GM21786 (cell line): ENCODE measurements around the gene CACNB3.
"Not testable (repeated sequence)": the region's sequence is repeated elsewhere in the genome, so short reads cannot be mapped to it uniquely, and the experiment has no call there.

Experiments used
- ATAC-seq: cut with Tn5 transposase; IDR thresholded peaks from one replicate; pipeline ENCODE4 v1.9.1; 2021; ENCODE audit not compliant: unreplicated experiment

CACNB3 gene

GRCh38 chr12:48816143-48816854 lies 2.0 kb upstream of the CACNB3 start:
- ATAC-seq, result no peak

DNA sequence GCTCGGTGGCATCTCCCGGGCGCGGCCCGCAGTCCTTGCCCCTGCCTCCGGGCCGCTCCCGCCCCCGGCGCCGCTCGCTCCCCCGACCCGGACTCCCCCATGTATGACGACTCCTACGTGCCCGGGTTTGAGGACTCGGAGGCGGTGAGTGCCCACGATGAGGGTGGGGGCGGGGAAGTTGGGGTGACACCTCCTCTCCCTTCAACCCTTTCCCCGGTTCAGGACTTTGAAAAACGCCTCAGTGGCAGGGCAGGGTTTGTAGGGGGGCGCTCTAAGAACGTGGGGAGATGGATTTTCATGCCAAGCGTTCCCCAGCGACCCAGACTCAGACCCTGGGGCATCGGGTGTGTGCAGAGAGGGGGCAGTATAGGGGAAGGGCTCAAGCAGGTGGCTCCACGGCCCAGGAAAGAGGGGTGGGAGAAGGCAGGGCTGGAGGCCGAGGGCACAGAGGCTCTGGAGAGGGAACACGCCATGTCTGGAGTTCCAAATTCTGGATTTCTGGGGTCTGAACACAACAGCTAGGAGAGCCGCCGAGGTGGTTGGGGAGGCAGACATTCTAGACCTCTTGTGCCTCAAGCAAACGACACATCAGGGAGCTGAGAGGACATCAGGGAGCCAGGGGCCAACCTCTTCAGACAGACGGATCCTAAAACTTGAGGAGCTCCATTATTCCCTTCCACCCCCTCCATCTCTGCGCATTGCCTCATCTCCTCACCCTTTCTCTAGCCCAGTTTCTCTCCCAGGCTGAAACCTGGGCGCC lies 715 bp downstream of the CACNB3 start:
- ATAC-seq, result no peak

- no peak for ATAC-seq
These were observed 1.9 kb downstream of the CACNB3 start for GRCh38 chr12:48819986-48820725.

DNA sequence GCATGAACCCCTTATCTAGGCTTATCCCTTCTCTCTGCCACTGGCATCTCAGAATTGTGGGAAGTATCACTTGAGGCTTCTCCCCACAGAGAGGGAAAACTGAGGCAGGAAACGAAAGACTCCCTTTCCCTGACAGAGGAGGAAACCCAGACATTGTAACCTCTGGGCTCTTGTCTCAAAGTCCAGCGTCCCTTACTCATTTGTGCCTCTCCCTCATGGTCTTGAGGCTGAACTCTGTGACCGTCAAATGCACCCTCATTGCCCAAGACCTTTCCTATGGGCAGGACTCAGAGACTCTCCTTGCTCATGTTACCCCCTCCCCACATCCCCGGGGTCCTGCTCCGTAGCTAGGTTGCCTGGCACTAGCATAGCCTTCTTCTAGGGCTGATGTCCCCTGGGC lies 3.8 kb downstream of the CACNB3 start:
- no peak for ATAC-seq

GRCh38 chr12:48822711-48823110 lies 4.4 kb downstream of the CACNB3 start:
- ATAC-seq, result no peak

GRCh38 chr12:48823281-48823680 lies 5.0 kb downstream of the CACNB3 start:
- no peak for ATAC-seq

GRCh38 chr12:48824112-48824511 lies 5.8 kb downstream of the CACNB3 start:
- no peak for ATAC-seq

DNA sequence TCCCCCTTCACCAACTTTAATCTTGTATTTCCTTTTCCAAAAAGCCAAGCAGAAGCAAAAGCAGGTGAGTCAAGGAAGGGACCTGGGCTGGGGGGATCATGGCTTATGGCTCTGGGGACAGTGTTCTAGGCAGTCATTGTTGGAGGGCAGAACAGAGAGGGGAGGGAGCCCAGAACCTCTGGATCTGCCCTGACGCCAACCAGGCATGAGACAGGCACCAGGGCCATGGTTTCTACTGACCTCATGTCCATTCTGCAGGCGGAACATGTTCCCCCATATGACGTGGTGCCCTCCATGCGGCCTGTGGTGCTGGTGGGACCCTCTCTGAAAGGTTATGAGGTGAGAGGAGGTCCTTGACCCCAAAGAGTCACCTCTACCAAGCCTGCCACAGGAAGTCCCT lies 6.6 kb downstream of the CACNB3 start:
- no peak for ATAC-seq

GRCh38 chr12:48826209-48826855 lies 8.0 kb downstream of the CACNB3 start:
- ATAC-seq, result no peak

DNA sequence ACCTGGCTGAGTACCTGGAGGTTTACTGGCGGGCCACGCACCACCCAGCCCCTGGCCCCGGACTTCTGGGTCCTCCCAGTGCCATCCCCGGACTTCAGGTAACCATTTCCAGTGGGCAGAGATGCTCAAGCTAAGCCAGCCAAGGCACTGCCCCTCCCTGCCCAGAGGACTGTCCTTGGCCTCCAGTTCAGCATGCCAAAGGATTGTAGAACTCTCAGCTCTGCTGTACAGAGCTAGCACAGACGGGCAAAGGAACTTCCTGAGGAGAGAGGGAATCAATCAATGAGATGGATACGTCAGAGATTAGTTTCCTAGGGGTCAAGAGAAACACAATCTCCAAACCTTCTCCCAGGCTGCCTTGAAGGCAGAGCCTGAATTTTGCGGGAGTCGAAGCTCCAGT lies 8.7 kb downstream of the CACNB3 start:
- ATAC-seq, result no peak

DNA sequence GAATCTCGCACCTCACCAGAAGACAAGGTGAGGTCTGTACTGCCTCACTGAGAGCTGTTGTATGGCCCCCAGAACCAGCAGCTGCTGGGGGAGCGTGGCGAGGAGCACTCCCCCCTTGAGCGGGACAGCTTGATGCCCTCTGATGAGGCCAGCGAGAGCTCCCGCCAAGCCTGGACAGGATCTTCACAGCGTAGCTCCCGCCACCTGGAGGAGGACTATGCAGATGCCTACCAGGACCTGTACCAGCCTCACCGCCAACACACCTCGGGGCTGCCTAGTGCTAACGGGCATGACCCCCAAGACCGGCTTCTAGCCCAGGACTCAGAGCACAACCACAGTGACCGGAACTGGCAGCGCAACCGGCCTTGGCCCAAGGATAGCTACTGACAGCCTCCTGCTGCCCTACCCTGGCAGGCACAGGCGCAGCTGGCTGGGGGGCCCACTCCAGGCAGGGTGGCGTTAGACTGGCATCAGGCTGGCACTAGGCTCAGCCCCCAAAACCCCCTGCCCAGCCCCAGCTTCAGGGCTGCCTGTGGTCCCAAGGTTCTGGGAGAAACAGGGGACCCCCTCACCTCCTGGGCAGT lies 9.3 kb downstream of the CACNB3 start:
- no peak for ATAC-seq

- no peak for ATAC-seq
These were observed 10.0 kb downstream of the CACNB3 start for GRCh38 chr12:48828293-48828692.

DNA sequence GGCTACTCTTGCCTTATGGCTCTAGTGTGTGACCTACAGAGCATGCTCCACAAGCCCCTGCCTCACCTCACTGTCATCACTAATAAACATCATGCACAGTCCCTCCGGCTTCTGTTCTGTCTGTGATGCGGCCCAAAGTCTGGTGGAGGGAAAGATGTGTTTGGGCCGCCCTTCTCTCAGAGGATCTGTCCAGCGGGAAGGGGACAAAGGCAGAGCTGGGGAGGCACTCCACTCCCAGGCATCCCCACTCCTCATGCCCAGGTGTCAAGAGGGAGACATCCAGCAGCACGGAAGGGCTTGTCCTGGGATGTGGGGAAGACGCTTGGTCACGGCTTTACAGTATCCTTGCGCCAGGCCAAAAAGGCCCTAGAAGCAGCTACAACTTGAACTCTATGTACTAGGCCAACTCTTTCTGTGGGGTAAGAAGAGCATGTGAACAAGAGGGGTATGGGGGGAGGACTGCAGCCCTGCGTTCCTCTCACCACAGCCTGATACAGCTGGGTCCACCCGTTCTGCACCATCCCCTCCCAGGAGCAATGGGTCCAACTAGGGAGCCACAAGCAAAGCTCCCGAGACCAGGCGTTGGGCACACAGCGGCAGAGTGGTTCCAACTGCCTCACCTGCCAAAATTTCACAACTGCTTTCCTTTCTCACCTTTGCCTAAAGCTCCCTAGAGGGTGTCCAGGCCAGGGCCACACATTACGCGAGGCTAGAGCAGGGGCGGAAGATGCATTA lies 10.7 kb downstream of the CACNB3 start:
- ATAC-seq, result no peak

GRCh38 chr12:48831257-48831656 lies 13.0 kb downstream of the CACNB3 start:
- no peak for ATAC-seq

GRCh38 chr12:48832321-48833060 lies 14.2 kb downstream of the CACNB3 start:
- ATAC-seq, result no peak

DNA sequence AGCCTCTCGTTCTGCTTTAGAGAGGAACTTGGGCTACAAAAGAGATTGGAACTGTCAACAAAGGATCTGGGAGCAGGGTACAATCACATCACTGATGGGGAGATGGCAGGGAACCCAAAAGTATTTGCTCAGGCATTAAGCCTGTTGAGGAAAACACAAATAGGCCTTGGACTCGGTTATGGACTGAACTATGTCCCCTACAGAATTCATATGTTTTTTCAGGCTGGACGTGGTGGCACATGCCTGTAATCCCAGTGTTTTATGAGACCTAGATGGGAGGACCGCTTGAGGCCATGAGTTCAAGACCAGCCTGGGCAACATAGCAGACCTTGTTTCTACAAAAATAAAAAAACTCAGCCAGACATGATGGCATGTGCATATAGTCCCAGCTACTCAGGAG lies 19.8 kb downstream of the CACNB3 start:
- no peak for ATAC-seq

GRCh38 chr12:48842021-48842420 lies 23.7 kb downstream of the CACNB3 start:
- not testable (repeated sequence) for ATAC-seq

DNA sequence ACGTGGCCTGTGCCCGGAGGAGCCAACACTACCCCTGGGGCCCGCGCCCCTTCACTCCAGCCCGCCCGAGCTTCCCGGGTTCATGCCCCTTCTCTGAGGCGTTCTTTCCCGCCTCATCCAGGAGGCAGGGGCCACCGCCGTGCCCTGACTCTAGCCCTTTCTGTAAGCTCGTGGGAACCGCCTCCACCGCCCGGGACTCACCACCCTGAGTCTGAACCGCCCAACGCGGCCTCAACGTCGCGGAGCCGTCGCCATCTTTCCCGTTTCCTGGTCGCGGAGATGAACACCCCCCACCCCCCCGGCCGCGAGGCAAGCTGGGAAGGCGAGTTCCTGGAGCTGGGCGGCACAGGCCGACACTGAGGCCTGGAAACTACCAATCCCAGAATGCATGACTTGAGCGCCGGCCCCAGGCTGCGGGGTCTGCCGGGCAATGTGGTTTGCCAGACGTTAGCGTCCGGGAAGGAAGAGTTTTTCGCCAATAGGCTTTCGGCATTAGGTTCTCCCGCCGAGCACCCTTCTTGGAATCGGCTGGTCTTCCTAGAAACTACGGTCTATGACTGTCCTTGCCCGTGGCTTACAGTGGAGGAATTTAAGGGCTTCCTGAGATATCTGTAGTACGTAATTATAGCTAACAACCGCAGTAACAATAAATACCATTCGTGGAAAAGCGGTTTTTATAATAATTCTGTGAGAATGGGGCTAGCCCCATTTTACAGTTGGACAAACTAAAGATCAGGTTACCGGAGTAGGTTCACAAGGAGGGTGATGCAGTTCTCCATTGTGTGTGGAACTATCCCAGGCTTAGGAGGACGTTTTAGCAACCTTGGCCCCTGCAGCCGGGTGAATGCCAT lies 33.8 kb downstream of the CACNB3 start, which contains the start of gene DDX23:
Gene DDX23, minus strand, starts transcription at position 281 of the 851 bp plus-strand sequence. CDS start 6,381 bp downstream, outside the sequence.
- peak; percentile 92 for ATAC-seq
